H1 (cell line): ENCODE data around the gene PHLPP1. TPM values are rescaled to one million over a fixed set of nuclear protein-coding genes. Genes with fewer than 3 reads are reported as not detected.

Source experiments
- ASH2L ChIP-seq: fragments of 200-600, 300-600 bp; sonication (generic); IDR thresholded peaks from one replicate; pipeline ENCODE4 v1.7.1; 2017; ENCODE audit warnings: low read length
- EP300 ChIP-seq, 2 experiments: IDR thresholded peaks; 1 replicate in 1 of 2; 2 replicates in 1 of 2; pipeline ENCODE4 v1.6.1; 2011 to 2012; ENCODE audit warnings: low read depth in 2 of 2, low read length in 2 of 2, mild to moderate bottlenecking in 2 of 2, borderline replicate concordance in 1 of 2, inconsistent platforms in 1 of 2, moderate library complexity in 1 of 2
- GTF2F1 ChIP-seq: IDR thresholded peaks from 2 replicates; pipeline ENCODE4 v1.6.1; 2012; ENCODE audit warnings: low read depth, low read length, improper control_type of control experiment, borderline replicate concordance
- JUN ChIP-seq: IDR thresholded peaks from 2 replicates; pipeline ENCODE4 v1.6.1; 2011; ENCODE audit warnings: low read depth, mild to moderate bottlenecking, improper control_type of control experiment, low read length
- JUND ChIP-seq: IDR thresholded peaks from 2 replicates; pipeline ENCODE4 v1.6.1; 2011; ENCODE audit warnings: mild to moderate bottlenecking, improper control_type of control experiment, low read length
- PHF8 ChIP-seq: fragments of 200-600 bp; sonication (generic); conservative IDR thresholded peaks from 2 replicates; pipeline ENCODE4 v1.7.1; 2012; ENCODE audit warnings: low read depth, mild to moderate bottlenecking, inconsistent platforms, low read length, moderate library complexity
- SAP30 ChIP-seq: fragments of 300-600 bp; sonication (generic); IDR thresholded peaks from 2 replicates; pipeline ENCODE4 v1.7.1; 2012; ENCODE audit warnings: low read length, moderate library complexity, mild to moderate bottlenecking, inconsistent platforms; ENCODE audit not compliant: insufficient read depth, insufficient replicate concordance
- SIRT6 ChIP-seq: IDR thresholded peaks from one replicate; pipeline ENCODE4 v1.7.1; 2012; ENCODE audit warnings: low read length, inconsistent platforms
- SRF ChIP-seq: IDR thresholded peaks from 2 replicates; pipeline ENCODE4 v1.6.1; 2011; ENCODE audit warnings: mild to moderate bottlenecking, low read depth, low read length, moderate library complexity
- SUZ12 ChIP-seq: fragments of 200-600 bp; sonication (generic); IDR thresholded peaks from 2 replicates; pipeline ENCODE4 v1.6.1; 2012; ENCODE audit warnings: mild to moderate bottlenecking, inconsistent platforms, low read length, moderate library complexity, mixed read lengths
- TAF1 ChIP-seq: IDR thresholded peaks from 2 replicates; pipeline ENCODE4 v1.6.1; 2011; ENCODE audit warnings: mild to moderate bottlenecking, low read depth, low read length
- TEAD4 ChIP-seq: IDR thresholded peaks from 2 replicates; pipeline ENCODE4 v1.6.1; 2012; ENCODE audit warnings: low read depth, low read length, inconsistent platforms, mixed read lengths
- polyA plus RNA-seq, 7 experiments: library from polyadenylated mRNA; depleted of rRNA in 3 of 7; stranded (reverse) in 5 of 7; unstranded in 2 of 7; fragments of >200 nt in 5 of 7; fragments of 200-250 nt in 2 of 7; gene quantifications; 1 replicate in 5 of 7; 2 replicates in 1 of 7; 4 replicates in 1 of 7; pipeline versions ENCODE4 v1.2.1 to v1.2.3, GENCODE V29; 2011 to 2013; ENCODE audit warnings: missing spikeins in 2 of 7, mixed read lengths in 2 of 7
- total RNA-seq: library from RNA; stranded (reverse); fragmentation: NEBNext Ultra II Directional; extraction: Animal tissue kit (Norgen Biotek cat#: 25700); gene quantifications from 2 replicates; pipeline ENCODE4 v1.2.1, GENCODE V29; 2021

PHLPP1 gene
- total and polyA plus RNA-seq, 2 of the 8 experiments (the other 6 are each of a cell fraction or from before 2014, with no cell fraction given): 28.0 to 66.3 TPM

- TF ChIP-seq EP300 (IDR thresholded peaks at IDR 0.05; ENCODE audit: borderline replicate concordance in 1 of 2, low read depth in 2 of 2, low read length in 2 of 2) (no peak), SAP30 (no peak), TAF1 (no peak), ASH2L (no peak), JUN (no peak), TEAD4 (0 out of 2 replicates have a peak, but pooled peaks have one; percentile 40), PHF8 (no peak), SIRT6 (no peak), SUZ12 (no peak), SRF (no peak), JUND (no peak), GTF2F1 (no peak)
Measured at GRCh38 chr18:62683935-62684334, 31.4 kb upstream of the PHLPP1 start (continued).
